Ascending aorta (tissue), 2 donors: Measurements from ENCODE around the gene SETBP1. TPM values are rescaled to one million over a fixed set of nuclear protein-coding genes. Genes with fewer than 3 reads are reported as not detected.

ENCODE experiments used
- DNase-seq, 2 donors: peaks; one replicate each; pipeline ENCODE4 v3.0.0-alpha.2; 2019; ENCODE audit warnings: low spot score in 2 of 2
- H3K27ac ChIP-seq, 2 donors: fragments of 200-600 bp; sonication (generic); one replicate each; pipeline ENCODE4 v1.5.1; 2016 to 2017; ENCODE audit warnings: mild to moderate bottlenecking in 1 of 2
- H3K27me3 ChIP-seq: fragments of 200-600 bp; sonication (generic); one replicate; pipeline ENCODE4 v1.5.1; 2017
- H3K36me3 ChIP-seq, 2 donors: fragments of 200-600 bp; sonication (generic); one replicate each; pipeline ENCODE4 v1.5.1; 2016
- H3K4me1 ChIP-seq, 2 donors: fragments of 200-600 bp; sonication (generic); one replicate each; pipeline ENCODE4 v1.5.1; 2016 to 2017; ENCODE audit warnings: mild to moderate bottlenecking in 1 of 2
- H3K4me3 ChIP-seq, 2 donors: fragments of 200-600 bp; sonication (generic); one replicate each; pipeline ENCODE4 v1.5.1; 2016 to 2017; ENCODE audit warnings: mild to moderate bottlenecking in 1 of 2
- H3K9me3 ChIP-seq, 2 donors: fragments of 200-600 bp; sonication (generic); one replicate each; pipeline ENCODE4 v1.5.1; 2016
- intact Hi-C: fragments of 100-400 bp; cut with DNase I; formaldehyde crosslinking; loops from one replicate; pipeline ENCODE4 v1.15.1; 2023
- total RNA-seq: library from RNA; depleted of rRNA; stranded (reverse); fragments of >200 nt; gene quantifications from one replicate; pipeline ENCODE4 v1.1.0, GENCODE V29; 2016
- TF ChIP-seq, protein P1 (sequence below), 3 experiments: fragments of 200-600 bp in 2 of 3; fragments of 450-650 bp in 1 of 3; sonication (generic) in 2 of 3; IDR thresholded peaks; one replicate each; pipeline ENCODE4 v1.5.1; 2016 to 2019; ENCODE audit warnings: antibody characterized with exemption in 3 of 3, mild to moderate bottlenecking in 1 of 3, moderate library complexity in 1 of 3

SETBP1 gene
- total RNA-seq, 1 donor from 2014 or later, result 23.5 TPM

DNA sequence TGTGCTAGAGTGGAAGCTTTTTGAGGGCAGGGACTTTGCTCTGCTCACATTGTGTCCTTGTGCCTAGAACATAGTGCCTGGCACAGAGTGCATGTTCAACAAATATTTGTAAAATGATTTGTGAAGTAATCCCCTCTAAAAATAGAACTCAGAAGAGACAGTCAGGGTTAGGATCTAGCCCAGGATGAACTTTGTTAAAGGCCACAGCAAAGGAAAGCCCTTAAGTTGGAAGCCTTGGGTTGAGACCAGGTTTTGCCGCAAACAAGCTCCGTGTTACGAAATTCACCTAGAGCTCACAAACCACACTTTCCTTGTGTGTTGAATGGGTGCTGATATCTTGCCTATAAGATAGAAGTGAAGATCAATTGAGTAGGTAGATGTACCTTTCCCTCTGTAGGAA lies 84.2 kb downstream of the SETBP1 start:
- Histone ChIP-seq H3K4me1 (peaks cover 6 to 23% of the 10 kb centered on the region in 2 donors), H3K9me3 (no peaks in the 10 kb centered on the region), H3K27ac (no peak overlapping the region), H3K27me3 (no peaks in the 10 kb centered on the region), H3K36me3 (no peaks in the 10 kb centered on the region), H3K4me3 (no peak overlapping the region)
- DNase-seq, result no peak
- TF ChIP-seq, protein P1, sequence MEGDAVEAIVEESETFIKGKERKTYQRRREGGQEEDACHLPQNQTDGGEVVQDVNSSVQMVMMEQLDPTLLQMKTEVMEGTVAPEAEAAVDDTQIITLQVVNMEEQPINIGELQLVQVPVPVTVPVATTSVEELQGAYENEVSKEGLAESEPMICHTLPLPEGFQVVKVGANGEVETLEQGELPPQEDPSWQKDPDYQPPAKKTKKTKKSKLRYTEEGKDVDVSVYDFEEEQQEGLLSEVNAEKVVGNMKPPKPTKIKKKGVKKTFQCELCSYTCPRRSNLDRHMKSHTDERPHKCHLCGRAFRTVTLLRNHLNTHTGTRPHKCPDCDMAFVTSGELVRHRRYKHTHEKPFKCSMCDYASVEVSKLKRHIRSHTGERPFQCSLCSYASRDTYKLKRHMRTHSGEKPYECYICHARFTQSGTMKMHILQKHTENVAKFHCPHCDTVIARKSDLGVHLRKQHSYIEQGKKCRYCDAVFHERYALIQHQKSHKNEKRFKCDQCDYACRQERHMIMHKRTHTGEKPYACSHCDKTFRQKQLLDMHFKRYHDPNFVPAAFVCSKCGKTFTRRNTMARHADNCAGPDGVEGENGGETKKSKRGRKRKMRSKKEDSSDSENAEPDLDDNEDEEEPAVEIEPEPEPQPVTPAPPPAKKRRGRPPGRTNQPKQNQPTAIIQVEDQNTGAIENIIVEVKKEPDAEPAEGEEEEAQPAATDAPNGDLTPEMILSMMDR (IDR thresholded peaks at IDR 0.05), result no peak
- intact Hi-C loops, result no loop called here

GRCh38 chr18:44765456-44765855 lies 84.8 kb downstream of the SETBP1 start:
- H3K9me3 ChIP-seq, result no peaks in the 10 kb centered on the region
- TF ChIP-seq, protein P1 (IDR thresholded peaks at IDR 0.05), result no peak
- no peaks in the 10 kb centered on the region for H3K27me3 ChIP-seq
- H3K4me3 ChIP-seq, result no peak overlapping the region
- DNase-seq, result no peak
- intact Hi-C loops, result no loop called here
- peaks cover 6 to 23% of the 10 kb centered on the region in 2 donors for H3K4me1 ChIP-seq
- no peaks in the 10 kb centered on the region for H3K36me3 ChIP-seq
- H3K27ac ChIP-seq, result no peak overlapping the region

DNA sequence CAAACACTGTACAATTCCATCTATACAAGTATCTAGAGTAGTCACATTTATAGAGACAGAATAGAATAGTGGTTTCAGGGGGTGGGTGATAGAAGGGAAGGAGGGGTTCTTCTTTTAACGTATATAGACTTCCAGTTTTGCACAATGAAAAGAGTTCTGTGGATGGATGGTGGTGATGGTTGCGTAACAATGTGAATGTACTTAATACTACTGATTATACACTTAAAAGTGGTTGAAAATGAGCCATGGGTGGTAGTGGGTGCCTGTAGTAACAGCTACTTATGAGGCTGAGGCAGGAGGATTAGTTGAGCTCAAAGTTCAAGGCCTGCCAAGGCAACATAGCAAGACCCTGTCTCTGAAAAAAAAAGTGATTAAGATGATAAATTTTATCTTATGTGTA lies 85.8 kb downstream of the SETBP1 start:
- no peak overlapping the region for H3K27ac ChIP-seq
- DNase-seq, result no peak

DNA sequence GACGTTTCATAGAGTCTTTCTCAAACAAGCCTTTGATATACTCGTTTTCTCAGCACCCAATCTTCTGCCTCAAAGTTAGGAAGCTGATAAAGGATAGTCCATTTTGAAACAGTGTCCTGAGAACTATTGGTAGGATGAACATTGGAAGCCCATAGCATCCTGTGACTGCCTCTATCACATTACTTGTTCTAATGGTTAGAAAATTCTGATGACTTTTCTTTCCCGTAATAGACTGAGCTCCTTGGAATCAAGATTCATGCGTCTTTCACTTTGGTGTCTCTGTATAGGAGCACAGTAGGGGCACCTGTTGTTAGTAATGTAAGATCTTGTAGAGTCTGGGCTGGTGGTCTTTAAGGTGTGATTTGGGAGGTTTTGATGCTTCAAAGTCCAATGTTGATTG lies 87.1 kb downstream of the SETBP1 start:
- Histone ChIP-seq H3K4me1 (peaks cover 0 to 20% of the 10 kb centered on the region in 2 donors), H3K27me3 (no peaks in the 10 kb centered on the region), H3K4me3 (no peak overlapping the region), H3K27ac (no peak overlapping the region), H3K9me3 (no peaks in the 10 kb centered on the region), H3K36me3 (no peaks in the 10 kb centered on the region)
- TF ChIP-seq, protein P1 (IDR thresholded peaks at IDR 0.05), result no peak
- no peak for DNase-seq
- intact Hi-C loops, result no loop called here

More for the DNA sequence above, 85.8 kb downstream of the SETBP1 start:
- Histone ChIP-seq H3K4me3 (no peak overlapping the region), H3K4me1 (peaks cover 6 to 23% of the 10 kb centered on the region in 2 donors), H3K9me3 (no peaks in the 10 kb centered on the region), H3K27me3 (no peaks in the 10 kb centered on the region), H3K36me3 (no peaks in the 10 kb centered on the region)
- TF ChIP-seq, protein P1 (IDR thresholded peaks at IDR 0.05), result no peak
- intact Hi-C loops, result no loop called here

DNA sequence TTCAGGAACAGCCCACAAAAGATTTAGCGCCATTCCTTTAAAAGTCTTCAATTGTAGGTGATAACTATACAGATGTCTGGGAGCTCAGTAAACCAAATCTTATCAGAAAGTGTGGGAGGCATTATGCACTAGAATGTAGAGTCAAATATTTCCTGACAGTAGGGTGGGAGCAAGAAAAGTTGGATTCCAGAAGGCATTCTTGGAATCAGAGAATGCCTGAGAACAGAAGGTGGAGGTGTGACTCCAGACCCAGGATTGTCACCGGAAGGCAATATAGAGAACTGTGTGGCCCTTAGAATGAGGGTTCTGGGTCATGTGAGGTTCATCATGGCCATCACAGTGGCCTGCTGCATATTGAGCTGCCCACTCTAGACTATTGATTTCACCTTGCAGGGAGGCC lies 90.0 kb downstream of the SETBP1 start:
- Histone ChIP-seq H3K4me1 (peaks cover 0 to 11% of the 10 kb centered on the region in 2 donors), H3K27me3 (no peaks in the 10 kb centered on the region), H3K27ac (no peak overlapping the region), H3K4me3 (no peak overlapping the region), H3K9me3 (no peaks in the 10 kb centered on the region), H3K36me3 (no peaks in the 10 kb centered on the region)
- TF ChIP-seq, protein P1 (IDR thresholded peaks at IDR 0.05), result no peak
- intact Hi-C loops, result no loop called here
- no peak for DNase-seq

- peaks cover 0 to 4% of the 10 kb centered on the region in 2 donors for H3K4me1 ChIP-seq
- no peak overlapping the region for H3K4me3 ChIP-seq
- DNase-seq, result no peak
- intact Hi-C loops, result no loop called here
- H3K27ac ChIP-seq, result no peak overlapping the region
- no peaks in the 10 kb centered on the region for H3K36me3 ChIP-seq
- H3K9me3 ChIP-seq, result no peaks in the 10 kb centered on the region
- H3K27me3 ChIP-seq, result no peaks in the 10 kb centered on the region
- TF ChIP-seq, protein P1 (IDR thresholded peaks at IDR 0.05), result no peak
Measured at GRCh38 chr18:44771572-44771955, 90.9 kb downstream of the SETBP1 start.
